Ureter (tissue), 1 donor: ENCODE results near the gene COL21A1. TPM values are rescaled to one million over a fixed set of nuclear protein-coding genes. Genes with fewer than 3 reads are reported as not detected.

Experiments used
- DNase-seq: peaks from one replicate; pipeline ENCODE4 v3.0.0-alpha.2; 2020; ENCODE audit warnings: low spot score
- total RNA-seq: library from RNA; stranded (reverse); gene quantifications from one replicate; pipeline ENCODE4 v1.2.4, GENCODE V29; 2023
- donor health status: DM: yes; HTN: yes; CAD: no.

COL21A1 gene
- total RNA-seq, 1 donor from 2014 or later: 9.3 TPM

DNA sequence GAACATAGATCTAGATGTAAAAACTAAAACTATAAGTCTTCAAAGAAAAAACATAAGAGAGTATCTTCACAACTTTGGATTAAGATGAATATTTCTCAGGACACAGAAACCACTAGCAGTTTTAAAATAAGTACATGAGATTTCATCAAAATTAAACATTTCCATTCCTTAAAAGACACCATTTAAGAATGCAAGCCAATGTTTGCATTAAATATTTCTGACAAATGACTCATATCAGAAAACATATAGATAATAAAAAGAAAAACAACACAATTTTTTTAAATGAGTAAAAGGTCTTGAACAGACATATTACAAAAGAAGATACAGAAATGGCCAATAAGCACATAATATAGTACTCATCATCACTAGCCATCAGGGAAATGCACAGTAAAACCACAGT is 59.7 kb downstream of the COL21A1 start:
- DNase-seq: no peak

DNA sequence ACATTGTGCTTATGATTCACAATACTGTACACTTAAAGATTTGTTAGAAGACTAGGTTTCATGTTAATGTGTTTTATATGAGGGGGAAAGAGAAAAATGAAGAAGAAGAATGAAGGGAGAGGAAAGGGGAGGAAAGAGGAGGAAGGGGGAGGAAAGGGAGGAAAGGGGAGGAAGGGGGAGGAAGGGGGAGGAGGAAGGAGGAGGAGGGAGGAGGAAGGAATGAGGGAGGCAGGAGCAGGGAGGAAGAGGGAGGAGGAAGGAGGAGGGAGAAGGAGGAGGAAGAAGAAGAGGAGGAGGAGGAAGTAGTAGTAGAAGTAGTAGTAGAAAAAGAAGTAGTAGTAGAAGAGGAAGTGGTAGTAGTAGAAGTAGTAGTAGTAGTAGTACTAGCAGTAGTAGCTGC is 70.6 kb downstream of the COL21A1 start:
- no peak for DNase-seq

DNA sequence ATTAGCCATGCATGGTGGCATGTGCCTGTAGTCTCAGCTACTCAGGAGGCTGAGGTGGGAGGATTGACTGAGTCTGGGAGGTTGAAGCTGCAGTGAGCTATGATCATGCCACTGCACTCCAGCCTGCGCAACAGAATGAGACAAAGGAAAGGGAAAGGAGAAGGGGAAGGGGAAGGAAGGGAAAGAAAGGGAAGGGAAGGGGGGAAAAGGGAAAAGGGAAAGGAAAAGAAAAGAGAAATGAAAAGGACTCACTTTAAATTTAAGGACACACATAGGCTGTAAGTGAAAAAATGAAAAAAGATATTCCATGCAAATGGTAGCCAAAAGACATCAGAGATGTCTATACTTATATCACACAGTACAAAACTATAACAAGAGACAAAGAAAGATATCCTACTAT is 74.2 kb downstream of the COL21A1 start:
- no peak for DNase-seq

DNA sequence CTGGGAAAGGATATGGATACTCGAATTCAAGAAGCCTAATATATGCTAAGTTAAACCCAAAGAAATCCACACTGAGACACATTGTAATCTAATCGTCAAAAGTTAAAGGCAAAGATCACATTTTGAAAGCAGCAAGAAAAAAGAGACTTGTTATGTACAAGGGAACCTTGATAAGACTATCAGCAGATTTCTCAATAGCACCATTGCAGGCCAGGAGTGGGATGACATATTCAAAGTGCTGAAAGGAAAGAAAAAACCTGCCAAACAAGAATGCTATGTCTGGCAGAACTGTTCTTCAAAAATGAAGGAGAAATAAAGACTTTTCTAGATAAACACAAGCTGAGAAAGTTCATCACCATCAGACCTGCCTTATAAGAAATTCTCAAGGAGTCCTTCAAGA is 75.2 kb downstream of the COL21A1 start:
- no peak for DNase-seq

DNA sequence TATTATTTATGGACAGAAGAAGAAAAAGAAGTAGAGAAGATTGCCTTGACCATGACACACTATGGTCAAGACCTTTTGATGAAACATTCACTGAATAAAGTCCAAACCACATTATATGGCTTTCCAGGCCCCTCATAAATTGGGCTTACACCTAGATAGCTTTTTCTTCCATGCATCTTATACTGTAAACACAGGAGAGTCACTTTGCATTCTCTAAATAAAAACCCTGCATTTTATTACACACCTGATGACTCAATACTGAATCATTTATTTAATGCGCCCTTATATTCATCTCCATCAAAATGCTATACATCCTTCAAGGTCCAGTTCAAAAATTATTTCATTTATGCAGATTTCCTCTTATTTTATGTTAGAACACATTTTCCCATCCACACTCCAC is 78.0 kb downstream of the COL21A1 start:
- DNase-seq: no peak

DNA sequence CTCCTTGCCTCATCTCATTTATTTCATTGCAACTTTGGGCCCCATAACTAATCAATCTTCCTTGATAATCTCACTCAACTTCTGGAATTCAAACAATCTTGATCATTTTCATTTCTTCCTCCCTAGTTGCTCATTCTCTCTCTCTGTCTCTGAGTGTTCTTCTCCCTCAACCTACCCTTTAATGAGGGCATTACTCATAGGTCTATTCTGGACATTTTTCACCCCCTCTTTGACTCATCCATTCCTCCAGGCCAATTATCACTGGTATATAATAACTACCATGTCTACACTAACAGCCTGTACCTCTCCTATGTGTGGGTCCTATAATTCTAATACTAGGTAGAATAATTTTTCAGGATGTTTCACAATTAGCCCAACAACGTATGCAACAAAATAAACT is 78.8 kb downstream of the COL21A1 start:
- no peak for DNase-seq

DNA sequence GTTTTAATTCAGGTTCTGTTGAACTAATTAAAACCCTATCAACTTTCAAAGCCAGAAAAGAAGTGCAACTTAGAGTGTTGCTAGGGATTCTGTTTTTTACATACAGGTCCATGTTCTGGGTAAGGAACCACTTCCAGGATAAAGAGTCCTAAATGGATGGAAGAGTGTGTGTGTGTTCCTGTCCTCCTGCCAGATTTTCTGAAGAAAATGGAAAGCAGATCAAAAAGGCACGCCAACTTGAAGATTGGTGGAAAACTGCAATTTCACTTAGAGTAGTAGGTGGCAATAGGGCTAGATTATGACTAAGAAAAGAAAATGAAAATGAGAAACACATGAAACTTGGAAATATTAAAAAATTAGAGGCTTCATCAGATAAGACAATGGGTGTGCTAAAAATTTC is 85.3 kb downstream of the COL21A1 start:
- DNase-seq: no peak

DNA sequence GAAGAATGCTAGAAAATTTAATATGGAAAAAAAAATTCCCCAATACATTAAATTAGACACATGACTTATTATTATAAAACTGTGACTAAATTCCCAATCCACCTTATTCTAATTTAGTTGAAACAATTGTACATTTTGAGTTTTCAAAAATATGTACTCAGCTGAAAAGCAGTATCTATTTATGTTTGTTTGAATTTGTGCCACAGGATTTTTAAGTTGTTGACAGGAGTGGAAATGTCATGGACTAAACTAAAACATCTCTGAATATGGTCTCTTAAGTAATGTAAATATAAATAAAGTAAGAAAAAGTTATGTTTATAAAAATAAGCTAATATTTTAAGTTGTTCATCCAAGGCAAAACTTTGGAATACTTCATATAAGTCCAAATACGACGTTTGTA is 86.9 kb downstream of the COL21A1 start:
- no peak for DNase-seq

DNA sequence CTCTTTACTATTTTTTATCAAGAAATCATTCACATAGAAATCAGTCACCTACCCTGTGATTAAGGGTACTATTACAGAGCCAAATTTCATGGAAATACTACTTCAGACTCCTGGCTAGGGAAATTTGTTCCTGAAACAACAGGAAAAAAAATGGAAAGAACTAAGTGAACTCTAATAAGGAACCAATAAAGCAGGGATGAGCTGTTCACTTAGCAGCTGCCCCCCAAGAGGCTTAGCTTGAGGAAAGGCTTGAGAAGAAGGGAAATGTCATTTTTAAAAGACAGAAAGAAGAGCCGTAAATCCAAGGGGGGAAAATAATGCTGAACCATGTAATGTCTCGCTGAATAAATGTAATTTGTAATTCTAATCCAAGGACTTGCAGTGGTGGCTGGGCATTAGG is 88.8 kb downstream of the COL21A1 start:
- no peak for DNase-seq

DNA sequence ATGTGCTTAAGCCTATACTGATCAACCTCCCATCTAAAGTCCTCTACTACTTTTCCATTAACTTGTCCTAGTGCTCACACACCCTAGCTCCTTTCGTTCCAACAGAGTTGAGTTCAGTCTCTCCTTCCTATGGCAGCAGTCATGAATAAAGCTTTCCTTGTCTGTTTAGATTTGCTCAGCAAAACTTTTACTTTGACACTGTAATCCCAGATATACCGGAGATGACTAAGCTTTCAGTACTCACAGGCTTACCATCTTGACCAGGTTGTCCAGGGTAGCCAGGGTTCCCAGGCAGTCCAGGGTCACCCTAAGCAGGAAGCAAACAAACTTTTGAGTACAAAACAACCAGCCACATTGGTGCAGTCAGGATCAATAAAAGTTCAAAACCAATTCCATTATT is 90.7 kb downstream of the COL21A1 start:
- DNase-seq: no peak

DNA sequence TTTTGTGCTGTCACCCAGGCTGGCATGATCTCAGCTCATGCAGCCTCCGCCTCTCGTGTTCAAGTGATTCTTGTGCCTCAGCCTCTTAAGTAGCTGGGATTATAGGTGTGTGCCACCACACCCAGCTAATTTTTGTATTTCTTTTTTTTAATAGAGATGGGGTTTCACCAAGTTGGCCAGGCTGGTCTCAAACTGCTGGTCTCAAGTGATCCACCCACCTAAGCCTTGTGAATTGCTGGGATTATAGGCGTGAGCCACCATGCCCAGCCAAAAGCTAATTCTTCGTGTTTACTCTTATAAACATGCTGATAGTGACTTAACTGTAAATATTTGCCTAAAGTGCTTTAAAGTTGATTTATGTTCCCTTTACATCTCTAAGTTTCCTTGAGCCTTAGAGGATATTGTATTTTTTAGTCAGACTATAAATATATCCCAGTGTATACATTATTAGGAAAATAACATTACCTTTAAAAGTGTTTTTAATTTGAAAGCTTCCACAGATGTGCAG is 91.7 kb downstream of the COL21A1 start:
- DNase-seq: no peak

DNA sequence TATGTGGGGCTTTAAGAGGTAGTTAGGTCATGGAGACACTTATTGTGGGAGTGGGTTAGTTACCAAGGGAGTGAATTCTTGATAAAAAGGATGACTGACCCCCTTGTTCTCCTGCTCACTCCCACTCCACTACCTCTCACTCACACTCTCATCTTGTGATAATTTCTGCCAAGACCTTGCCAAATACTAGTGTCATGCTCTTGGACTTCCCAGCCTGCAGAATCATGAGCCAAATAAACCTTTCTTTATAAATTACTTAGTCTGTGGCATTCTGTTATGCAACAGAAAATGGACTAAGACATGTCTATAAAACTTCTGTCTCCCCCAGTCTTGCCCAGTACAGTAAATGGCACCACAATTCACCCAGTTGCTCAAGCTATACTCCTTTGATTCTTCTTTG is 93.3 kb downstream of the COL21A1 start:
- DNase-seq: no peak

DNA sequence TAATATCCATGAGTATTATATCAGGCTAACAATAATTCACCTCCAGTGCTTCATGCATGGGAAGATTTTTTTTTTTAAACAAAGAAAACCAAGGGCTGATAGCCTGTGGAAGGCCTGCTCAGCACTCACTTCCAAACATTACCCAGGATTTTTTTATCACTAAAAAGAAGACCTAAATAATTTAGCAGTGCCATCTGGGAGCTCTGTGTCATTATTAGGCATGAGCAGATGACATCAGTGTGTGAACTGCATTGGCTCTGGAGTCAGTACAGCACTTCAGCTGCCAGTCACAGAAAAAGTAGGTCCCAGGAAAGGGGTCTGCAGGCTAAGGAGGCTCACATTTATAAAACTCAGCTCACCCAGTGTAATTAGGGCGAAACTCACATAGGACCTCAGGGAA is 94.8 kb downstream of the COL21A1 start:
- DNase-seq: no peak

DNA sequence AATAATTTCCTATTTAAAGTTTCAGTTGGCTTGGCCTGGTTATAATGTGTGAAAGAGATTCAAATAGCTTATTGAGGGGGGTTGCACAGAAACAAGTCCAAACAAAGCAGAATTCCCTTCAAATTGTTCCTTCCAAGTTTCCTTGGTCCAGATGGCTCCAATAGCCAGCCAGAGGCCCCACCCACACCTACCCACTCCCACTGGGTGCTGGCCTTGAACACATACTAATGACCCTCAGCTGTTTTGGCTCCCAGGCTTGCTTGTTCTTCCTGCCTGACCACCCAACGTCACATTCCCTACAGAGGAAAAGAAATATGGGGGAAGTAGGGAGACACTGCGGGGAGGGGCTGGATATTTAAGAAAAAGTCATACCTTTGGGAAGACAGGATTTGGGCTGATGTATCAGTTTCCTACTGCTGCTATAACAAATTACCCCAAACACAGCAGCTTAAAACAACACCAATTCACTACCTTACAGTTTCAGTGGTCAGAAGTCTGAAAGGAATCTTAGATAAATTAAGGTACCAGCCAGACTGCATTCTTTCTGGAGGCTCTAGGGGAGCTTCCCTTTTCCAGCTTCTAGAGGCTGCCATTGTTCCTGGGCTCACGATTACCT is 95.7 kb downstream of the COL21A1 start:
- DNase-seq: no peak

DNA sequence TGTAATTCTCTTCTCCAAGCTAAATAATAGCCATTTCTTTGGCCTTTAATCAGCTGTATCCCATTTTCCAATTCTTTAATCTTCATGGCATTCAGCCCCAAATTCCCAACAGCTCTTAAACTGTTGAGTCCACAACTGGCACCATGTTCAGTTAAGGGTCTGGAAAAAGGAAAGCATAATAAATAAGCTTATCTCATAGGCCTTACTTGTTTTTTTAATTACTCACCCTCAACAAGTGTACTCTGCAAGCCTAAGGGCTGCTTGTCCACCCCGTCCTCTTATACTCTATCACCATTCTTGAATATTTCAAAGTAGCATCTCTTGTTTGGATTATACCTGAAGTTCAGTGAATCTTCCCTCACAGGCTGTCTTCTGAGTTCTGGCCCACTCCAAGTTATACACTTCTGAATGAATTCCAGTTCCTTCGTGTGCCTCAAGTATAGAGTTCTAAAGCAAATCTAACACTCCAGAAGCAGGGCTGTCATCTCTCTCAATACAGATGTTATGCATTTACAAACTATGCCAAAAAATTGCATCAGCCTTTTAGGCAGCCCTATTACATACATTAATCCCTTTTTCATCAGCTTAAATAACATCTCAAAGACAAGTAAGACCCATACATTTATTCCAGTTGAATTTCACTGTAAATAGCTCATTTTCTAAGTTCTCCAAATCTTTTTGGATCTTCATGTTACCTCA is 98.7 kb downstream of the COL21A1 start:
- DNase-seq: no peak

DNA sequence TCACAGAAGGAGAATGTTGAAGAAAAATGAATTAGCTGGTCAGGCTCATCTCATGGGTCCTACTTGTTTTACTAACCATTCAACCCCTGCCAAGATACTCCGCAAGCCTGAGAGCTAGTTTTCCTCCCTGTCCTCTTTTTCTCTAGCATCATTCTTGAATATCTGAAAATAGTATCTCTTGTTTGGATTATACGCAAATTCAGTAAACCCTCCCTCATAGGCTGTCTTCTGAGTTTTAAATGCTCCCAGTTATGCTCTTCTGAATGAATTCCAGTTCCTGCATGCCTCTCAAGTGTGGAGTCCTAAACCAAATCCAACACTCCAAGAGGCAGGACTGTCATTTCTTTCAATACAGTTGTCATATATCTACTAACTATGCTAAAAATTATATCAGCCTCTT is 99.6 kb downstream of the COL21A1 start:
- DNase-seq: no peak

DNA sequence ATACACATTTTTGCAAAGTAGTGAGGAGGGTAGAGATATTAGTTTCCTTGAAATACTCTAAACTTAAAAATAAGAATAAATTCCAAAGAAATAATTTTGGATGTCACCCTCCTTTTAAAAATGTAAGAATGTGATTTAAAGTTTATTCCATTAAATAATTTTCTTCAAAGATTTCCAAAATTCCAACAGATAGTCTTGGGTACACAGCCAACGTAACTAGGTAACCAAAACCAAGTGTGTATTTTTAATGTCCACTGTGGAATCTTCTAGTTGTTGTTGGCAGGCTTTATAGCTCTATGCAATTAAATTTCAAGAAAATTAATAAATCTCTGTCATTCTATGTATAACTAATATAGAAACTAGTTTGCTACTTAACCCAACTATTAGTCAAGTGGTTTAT is 101.3 kb downstream of the COL21A1 start:
- no peak for DNase-seq

DNA sequence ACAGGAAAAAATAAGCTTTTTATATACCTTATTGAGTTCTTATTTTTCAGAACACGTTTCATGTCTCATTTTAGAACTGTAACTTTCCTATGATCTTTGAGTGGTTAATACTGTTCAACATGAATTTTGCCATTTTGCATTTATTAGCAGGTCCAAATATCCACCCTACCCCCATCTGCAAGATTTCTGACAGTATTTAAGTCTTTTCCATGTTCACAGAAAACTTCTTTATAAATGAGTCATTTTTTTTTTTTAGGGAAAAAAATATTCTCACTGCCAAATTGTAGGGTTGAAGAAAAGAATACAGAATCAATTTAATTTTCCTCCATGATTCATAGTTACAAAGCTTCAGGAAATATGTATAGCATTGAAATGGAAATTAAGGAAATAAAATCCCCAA is 101.8 kb downstream of the COL21A1 start:
- DNase-seq: no peak

DNA sequence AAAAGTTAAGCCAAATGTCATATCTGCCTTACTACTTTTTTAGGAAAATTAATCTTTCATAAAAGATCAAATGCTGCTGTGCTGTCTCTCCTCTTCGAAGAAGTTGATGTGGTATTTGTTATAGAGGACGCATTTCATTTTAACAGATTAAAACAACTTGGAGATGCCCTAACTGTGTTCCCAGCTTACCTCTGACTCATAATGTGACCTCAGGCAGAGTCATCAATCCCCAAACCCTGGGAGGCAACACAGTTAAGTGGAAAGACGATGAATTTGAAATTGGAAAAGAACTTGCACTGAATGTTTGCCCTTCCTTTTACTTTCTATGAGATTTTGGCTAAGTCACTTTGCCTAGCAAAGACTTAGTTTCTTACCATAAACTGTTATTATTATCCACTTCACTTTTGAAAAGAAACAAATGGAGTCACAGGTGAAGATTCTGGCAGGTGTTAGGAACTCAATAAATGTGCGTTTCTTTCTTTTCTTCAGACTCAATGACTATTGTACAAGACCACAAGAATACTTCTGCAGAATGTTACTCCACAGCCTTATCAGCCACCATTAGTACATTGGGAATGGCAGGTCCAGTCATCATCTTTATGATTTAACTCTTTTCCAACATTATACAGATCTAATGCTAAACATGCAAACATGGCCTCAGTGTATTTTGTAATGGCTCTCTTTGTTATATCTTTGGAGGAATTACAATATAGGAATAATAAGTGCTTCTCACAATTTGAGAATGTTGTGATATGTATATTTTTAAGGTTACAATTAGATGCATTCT is 102.6 kb downstream of the COL21A1 start:
- no peak for DNase-seq

DNA sequence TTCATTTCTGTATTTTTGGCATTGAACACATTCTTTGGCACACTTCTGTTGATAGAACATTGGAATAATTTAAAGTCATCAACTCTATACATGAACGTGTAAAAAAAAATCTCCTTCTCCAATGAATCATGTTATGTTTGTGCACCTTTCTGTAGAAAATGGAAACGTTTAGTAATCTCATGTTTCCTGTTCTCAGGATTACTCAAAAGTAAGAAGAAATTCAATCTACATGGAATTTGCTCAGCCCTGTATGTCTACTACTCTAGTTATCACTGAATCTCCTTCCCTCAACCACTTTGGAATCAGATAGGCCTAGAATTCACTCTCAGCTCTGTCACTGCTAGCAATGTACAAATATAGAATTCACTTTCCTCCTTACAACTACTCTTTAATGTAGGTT is 103.6 kb downstream of the COL21A1 start:
- DNase-seq: no peak

DNA sequence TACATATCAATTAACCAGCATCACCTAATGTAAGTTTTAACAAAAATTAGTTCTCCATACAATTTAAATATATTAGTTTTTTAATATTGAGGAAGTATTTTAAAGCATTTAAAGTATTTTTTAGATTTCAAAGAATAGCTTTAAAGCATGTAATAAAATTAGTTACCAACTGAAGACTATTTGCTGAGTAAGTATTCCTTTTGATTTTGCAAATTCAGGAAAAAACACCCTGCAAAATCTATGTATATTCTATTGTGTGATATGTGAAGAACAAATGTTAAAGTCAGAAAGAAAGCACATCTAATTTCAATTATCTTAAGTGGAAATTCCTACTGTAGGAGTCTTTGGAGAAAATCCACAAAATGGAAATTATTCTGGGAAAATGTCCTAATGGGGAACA is 107.3 kb downstream of the COL21A1 start:
- no peak for DNase-seq

DNA sequence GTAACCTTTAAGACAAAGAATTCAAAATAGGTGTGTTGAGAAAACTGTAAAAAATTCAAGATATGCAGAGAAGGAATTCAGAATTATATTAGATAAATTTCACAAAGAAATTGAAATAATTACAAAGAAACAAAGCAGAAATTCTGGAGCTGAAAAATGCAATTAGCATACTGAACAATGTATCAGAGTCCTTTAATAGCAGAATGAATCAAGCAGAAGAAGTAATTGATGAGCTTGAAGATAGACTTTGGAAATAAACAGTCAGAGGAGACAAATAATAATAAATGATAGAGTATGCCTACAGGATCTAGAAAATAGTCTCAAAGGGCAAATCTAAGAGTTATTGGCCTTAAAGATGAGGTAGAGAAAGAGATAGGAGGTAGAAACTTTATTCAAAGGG is 131.7 kb downstream of the COL21A1 start:
- DNase-seq: no peak

DNA sequence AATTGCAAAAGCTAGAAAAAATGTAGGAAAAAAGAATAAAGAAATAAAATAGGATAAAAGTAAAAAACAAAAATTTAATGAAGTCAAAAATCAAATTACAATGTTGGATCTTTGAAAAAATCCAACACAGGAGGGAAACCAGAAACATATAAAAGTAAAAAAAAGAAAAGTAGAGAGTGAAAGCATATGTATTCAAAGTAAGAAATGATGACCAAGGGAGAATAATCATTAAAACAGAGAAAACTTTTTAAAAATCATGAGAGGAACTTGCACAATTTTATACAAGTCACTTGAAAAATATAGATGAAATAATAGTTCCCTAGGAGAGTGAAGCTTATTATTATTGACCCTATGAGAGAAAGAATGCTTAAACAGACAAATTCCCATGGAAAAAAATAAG is 138.2 kb downstream of the COL21A1 start:
- no peak for DNase-seq
